ENCODE measurements around the gene NHERF1. TPM values are rescaled to one million over a fixed set of nuclear protein-coding genes. Genes with fewer than 3 reads are reported as not detected.

The NHERF1 gene
- total and polyA plus RNA-seq, 2 of the 13 experiments (the other 11 are each of a cell fraction or from before 2014, with no cell fraction given): 169 to 269 TPM

- peak; percentile 39; the same call in 1 of the 2 replicates for TF ChIP-seq ZNF33A (CRISPR knock-in tag; IDR thresholded peaks at IDR 0.05; ENCODE audit: borderline replicate concordance)
- peak; percentile 42; the same call in 1 of the 2 replicates for TF ChIP-seq ZNF564 (CRISPR knock-in tag; IDR thresholded peaks at IDR 0.05)
- peak; percentile 69; the same call in 1 of the 2 replicates for TF ChIP-seq ZNF205 (CRISPR knock-in tag; IDR thresholded peaks at IDR 0.05)
- no peak for TF ChIP-seq NCOA5 (CRISPR knock-in tag; IDR thresholded peaks at IDR 0.05)
- peak; percentile 55; the same call in 1 of the 2 replicates for TF ChIP-seq ZNF614 (CRISPR knock-in tag; IDR thresholded peaks at IDR 0.05; ENCODE audit: borderline replicate concordance)
- TF ChIP-seq ZSCAN12 (CRISPR knock-in tag; IDR thresholded peaks at IDR 0.05): no peak
- no peak for TF ChIP-seq GRHL1 (CRISPR knock-in tag; conservative IDR thresholded peaks at IDR 0.05)
- TF ChIP-seq ZNF660 (CRISPR knock-in tag; IDR thresholded peaks at IDR 0.05; ENCODE audit: borderline replicate concordance, low read depth): no peak
- TF ChIP-seq ZNF354B (CRISPR knock-in tag; IDR thresholded peaks at IDR 0.05): no peak
- TF ChIP-seq POLR2G (IDR thresholded peaks at IDR 0.05; ENCODE audit: low read depth, low read length): peak; percentile 69
- TF ChIP-seq ZIK1 (CRISPR knock-in tag; IDR thresholded peaks at IDR 0.05; ENCODE audit: borderline replicate concordance, low read depth): no peak
- 0 out of 2 replicates have a peak, but pooled peaks have one; percentile 53 for TF ChIP-seq ZKSCAN8 (CRISPR knock-in tag; IDR thresholded peaks at IDR 0.05; ENCODE audit: borderline replicate concordance)
- TF ChIP-seq JUNB (CRISPR knock-in tag; IDR thresholded peaks at IDR 0.05; ENCODE audit: borderline replicate concordance): no peak
- TF ChIP-seq SMAD9 (CRISPR knock-in tag; IDR thresholded peaks at IDR 0.05): no peak
- TF ChIP-seq ZNF230 (CRISPR knock-in tag; IDR thresholded peaks at IDR 0.05): no peak; the same call in 1 of the 2 replicates
- TF ChIP-seq CREM (IDR thresholded peaks at IDR 0.05): no peak
- TF ChIP-seq CREM (CRISPR knock-in tag; IDR thresholded peaks at IDR 0.05): no peak
- TF ChIP-seq ZBTB40 (IDR thresholded peaks at IDR 0.05): no peak
- TF ChIP-seq ZBTB40 (CRISPR knock-in tag; IDR thresholded peaks at IDR 0.05): no peak
These were observed 22.3 kb downstream of the NHERF1 start (continued) for GRCh38 chr17:74770498-74771318.
